Lung (tissue), 12 donors: Measurements from ENCODE around the gene PTPN7. TPM values are rescaled to one million over a fixed set of nuclear protein-coding genes. Genes with fewer than 3 reads are reported as not detected.

Experiments
- ATAC-seq: fragments of 200-7000 bp; cut with Tn5 transposase; one replicate; pipeline ENCODE4 v1.9.1; 2020; ENCODE audit warnings: moderate number of reproducible peaks; ENCODE audit not compliant: insufficient read depth, low FRiP score
- DNase-seq, 3 donors: peaks; one replicate each; pipeline ENCODE4 v3.0.0-alpha.2; 2013 to 2017
- H3K27ac ChIP-seq, 2 donors: one replicate each; pipeline ENCODE4 v1.5.1; 2013; ENCODE audit warnings: mild to moderate bottlenecking in 2 of 2, moderate library complexity in 2 of 2, control low read depth in 1 of 2, inconsistent platforms in 1 of 2, low read depth in 1 of 2, low read length in 1 of 2
- H3K27me3 ChIP-seq, 3 donors: one replicate each; pipeline ENCODE4 v1.5.1; 2013; ENCODE audit warnings: low read length in 2 of 3; ENCODE audit not compliant: control insufficient read depth in 3 of 3, insufficient read depth in 3 of 3
- H3K36me3 ChIP-seq, 4 donors: one replicate each; pipeline ENCODE4 v1.5.1; 2013; ENCODE audit warnings: low read length in 4 of 4, mild to moderate bottlenecking in 1 of 4, moderate library complexity in 1 of 4; ENCODE audit not compliant: control insufficient read depth in 4 of 4, insufficient read depth in 4 of 4
- H3K4me1 ChIP-seq, 5 donors: one replicate each; pipeline ENCODE4 v1.5.1; 2013; ENCODE audit warnings: low read length in 5 of 5, mild to moderate bottlenecking in 2 of 5, moderate library complexity in 1 of 5; ENCODE audit not compliant: control insufficient read depth in 5 of 5, insufficient read depth in 5 of 5
- H3K4me3 ChIP-seq: one replicate; pipeline ENCODE4 v1.5.1; 2013; ENCODE audit warnings: mild to moderate bottlenecking, control low read depth, moderate library complexity
- H3K9ac ChIP-seq, 2 donors: one replicate each; pipeline ENCODE4 v1.5.1; 2013; ENCODE audit warnings: low read length in 2 of 2, control low read depth in 1 of 2; ENCODE audit not compliant: insufficient read depth in 1 of 2
- H3K9me3 ChIP-seq, 4 donors: one replicate each; pipeline ENCODE4 v1.5.1; 2013; ENCODE audit warnings: low read length in 3 of 4, mild to moderate bottlenecking in 1 of 4, moderate library complexity in 1 of 4; ENCODE audit not compliant: control insufficient read depth in 4 of 4, insufficient read depth in 3 of 4
- WGBS, 2 donors: extraction: QIAGEN DNeasy Blood & Tissue Kit; methylation state at CpG; one replicate each; pipeline ENCODE4 v1.1.7; 2013; 5-methylcytosine and 5-hydroxymethylcytosine counted together
- polyA plus RNA-seq, 2 donors: library from polyadenylated mRNA; stranded (reverse); fragments of 200-250 nt; gene quantifications; one replicate each; pipeline ENCODE4 v1.2.1, GENCODE V29; 2013
- total RNA-seq, 2 donors: library from RNA; depleted of rRNA in 1 of 2; stranded (reverse); fragments of >200 nt in 1 of 2; gene quantifications; one replicate each; pipeline ENCODE4 v1.2.1, GENCODE V29; 2014 to 2021
- TF ChIP-seq, protein P1 (sequence below): IDR thresholded peaks from 2 replicates; pipeline ENCODE4 v1.5.1; 2012; ENCODE audit warnings: mild to moderate bottlenecking; ENCODE audit errors: control extremely low read depth, extremely low read depth
- donor health status: control.
- donor health status: control.
- donor health status: Bipolar disorder and iron deficiency.
- donor health status: healthy.
- donor health status: DM: yes; HTN: yes; CAD: no.

The PTPN7 gene
- total and polyA plus RNA-seq, 4 donors, result 2.9 to 14.0 (median 5.7) TPM

DNA sequence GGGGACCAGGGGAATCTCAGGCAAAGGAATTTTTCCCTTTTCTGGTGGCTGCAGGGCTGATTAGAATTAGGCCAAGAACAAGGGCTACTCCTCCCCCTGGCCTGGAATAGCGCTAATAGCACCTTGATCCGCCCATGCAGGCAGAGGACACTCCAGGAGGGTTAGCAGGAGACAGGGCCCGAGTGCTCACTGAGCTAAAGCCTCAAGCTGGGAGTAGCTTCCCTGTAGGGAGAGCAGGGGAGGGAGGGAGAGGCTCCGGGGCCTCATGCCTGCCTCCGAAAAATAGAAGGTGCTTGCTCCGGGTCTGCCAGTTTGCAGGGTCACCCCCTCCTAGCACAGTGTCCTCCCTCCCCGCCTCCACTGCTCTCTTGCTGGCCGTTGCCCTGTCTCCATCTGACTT is 3.8 kb downstream of the PTPN7 start:
- ATAC-seq, result no peak
- H3K36me3 ChIP-seq, result peaks cover 0 to 3% (median 0%) of the 10 kb centered on the region in 4 donors
- TF ChIP-seq, protein P1, sequence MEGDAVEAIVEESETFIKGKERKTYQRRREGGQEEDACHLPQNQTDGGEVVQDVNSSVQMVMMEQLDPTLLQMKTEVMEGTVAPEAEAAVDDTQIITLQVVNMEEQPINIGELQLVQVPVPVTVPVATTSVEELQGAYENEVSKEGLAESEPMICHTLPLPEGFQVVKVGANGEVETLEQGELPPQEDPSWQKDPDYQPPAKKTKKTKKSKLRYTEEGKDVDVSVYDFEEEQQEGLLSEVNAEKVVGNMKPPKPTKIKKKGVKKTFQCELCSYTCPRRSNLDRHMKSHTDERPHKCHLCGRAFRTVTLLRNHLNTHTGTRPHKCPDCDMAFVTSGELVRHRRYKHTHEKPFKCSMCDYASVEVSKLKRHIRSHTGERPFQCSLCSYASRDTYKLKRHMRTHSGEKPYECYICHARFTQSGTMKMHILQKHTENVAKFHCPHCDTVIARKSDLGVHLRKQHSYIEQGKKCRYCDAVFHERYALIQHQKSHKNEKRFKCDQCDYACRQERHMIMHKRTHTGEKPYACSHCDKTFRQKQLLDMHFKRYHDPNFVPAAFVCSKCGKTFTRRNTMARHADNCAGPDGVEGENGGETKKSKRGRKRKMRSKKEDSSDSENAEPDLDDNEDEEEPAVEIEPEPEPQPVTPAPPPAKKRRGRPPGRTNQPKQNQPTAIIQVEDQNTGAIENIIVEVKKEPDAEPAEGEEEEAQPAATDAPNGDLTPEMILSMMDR, result no peak
- no peaks in the 10 kb centered on the region for H3K27me3 ChIP-seq
- DNase-seq, result no peak
- no peak overlapping the region for H3K4me3 ChIP-seq
- no peak overlapping the region for H3K27ac ChIP-seq
- H3K9me3 ChIP-seq, result no peaks in the 10 kb centered on the region
- H3K4me1 ChIP-seq, result peaks cover 0 to 9% (median 3%) of the 10 kb centered on the region in 5 donors
- WGBS, 2 donors, result 89 to 93% methylated on average over 6 to 8 of the region's 8 CpGs
- H3K9ac ChIP-seq, result no peak overlapping the region

DNA sequence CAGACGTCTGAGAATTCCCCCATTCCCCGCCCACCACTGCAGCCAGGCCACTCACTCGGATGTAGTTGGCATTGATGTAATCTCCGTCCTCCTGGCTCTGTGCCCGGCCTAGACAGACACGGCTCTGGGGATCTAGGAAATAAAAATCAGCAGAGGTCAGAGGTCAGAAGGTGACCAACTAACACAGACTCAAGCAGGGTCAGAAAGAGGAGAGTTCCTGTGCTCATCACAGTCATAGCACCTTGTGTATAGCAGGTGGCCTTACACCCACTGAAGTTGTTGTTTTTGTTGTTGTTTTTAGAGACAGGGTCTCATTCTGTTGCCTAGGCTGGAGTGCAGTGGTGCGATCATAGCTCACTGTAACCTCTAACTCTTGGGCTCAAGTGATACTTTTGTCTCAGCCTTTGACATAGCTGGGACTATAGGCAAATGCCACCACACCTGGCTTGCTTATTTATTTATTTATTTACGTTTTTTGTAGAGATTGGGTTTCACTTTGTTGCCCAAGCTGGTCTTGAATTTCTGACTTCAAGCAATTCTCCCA is 4.9 kb downstream of the PTPN7 start:
- Histone ChIP-seq H3K9me3 (no peaks in the 10 kb centered on the region), H3K4me1 (peaks cover 0 to 9% (median 0%) of the 10 kb centered on the region in 5 donors), H3K27ac (no peak overlapping the region), H3K4me3 (no peak overlapping the region), H3K27me3 (no peaks in the 10 kb centered on the region), H3K36me3 (peaks cover 0 to 3% (median 0%) of the 10 kb centered on the region in 4 donors), H3K9ac (no peak overlapping the region)
- 27 to 31% methylated on average over 8 of the region's 8 CpGs for WGBS, 2 donors
- DNase-seq, result peak in 1 of 3 donors; percentile 13
- no peak for ATAC-seq
- TF ChIP-seq, protein P1, result no peak

DNA sequence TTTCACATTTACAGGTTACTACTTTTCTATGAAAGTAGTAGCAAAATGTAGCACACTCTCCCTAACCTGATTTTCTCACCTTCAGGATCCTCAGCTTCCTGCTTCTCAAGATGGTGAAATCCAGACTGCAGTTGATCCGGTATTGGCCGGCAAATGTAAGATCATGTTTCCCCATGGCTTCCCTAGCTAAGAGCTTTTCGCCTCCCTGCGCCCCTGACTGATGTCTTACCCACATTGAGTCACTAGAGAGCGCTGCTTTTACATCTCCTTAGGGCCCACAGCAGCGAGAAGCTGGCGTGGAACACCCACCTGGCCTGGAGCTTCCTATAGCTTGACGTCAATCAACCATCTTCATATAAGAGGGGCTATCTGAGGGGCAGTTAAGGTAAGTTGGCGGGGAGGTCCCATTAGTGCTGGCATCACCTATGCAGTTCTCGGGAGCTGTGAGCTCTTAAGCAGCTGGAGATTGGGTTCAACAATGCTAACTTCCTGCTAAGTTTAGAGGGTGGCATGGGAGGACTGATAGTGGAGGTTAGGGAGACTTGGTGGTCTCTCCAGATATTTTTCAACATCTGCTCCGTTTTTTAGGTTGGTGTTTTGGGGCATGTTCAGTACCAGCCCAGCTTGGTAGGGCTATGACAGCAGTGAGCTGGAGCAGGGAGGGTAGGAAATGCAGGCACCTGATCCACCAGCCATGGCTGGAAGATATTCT is 5.5 kb downstream of the PTPN7 start:
- peaks cover 0 to 6% (median 0%) of the 10 kb centered on the region in 5 donors for H3K4me1 ChIP-seq
- no peaks in the 10 kb centered on the region for H3K9me3 ChIP-seq
- H3K27ac ChIP-seq, result no peak overlapping the region
- peak; percentile 71 to 83 (median 74) for DNase-seq
- peak; percentile 66 for ATAC-seq
- 37 to 39% methylated on average over 11 of the region's 11 CpGs for WGBS, 2 donors
- no peak overlapping the region for H3K9ac ChIP-seq
- no peaks in the 10 kb centered on the region for H3K27me3 ChIP-seq
- H3K4me3 ChIP-seq, result no peak overlapping the region
- peaks cover 0 to 3% (median 0%) of the 10 kb centered on the region in 4 donors for H3K36me3 ChIP-seq
- TF ChIP-seq, protein P1, result peak; percentile 0
